HEK293T (cell line): ENCODE results near the gene NLRX1.
"Not testable (repeated sequence)": the region's sequence is repeated elsewhere in the genome, so short reads cannot be mapped to it uniquely, and the experiment has no call there.

Experiments used
- CTCF ChIA-PET: fragments of 350-600 bp; formaldehyde crosslinking; extraction: SDS; loops from one replicate; lab custom pipeline; 2021; ENCODE audit warnings: antibody characterized with exemption, inconsistent platforms; lab: Yijun Ruan, JAX
- POLR2A ChIA-PET: fragments of 350-600 bp; formaldehyde crosslinking; extraction: SDS; loops from one replicate; lab custom pipeline; 2020; ENCODE audit warnings: antibody characterized with exemption, inconsistent platforms; lab: Yijun Ruan, JAX
- DNase-seq: peaks from one replicate; pipeline ENCODE4 v3.0.0; 2012; ENCODE audit warnings: mixed read lengths; ENCODE audit errors: extremely low spot score
- ARNT ChIP-seq: fragments of 450-650 bp; IDR thresholded peaks from 2 replicates; pipeline ENCODE4 v1.6.1; 2017; ENCODE audit warnings: mild to moderate bottlenecking
- BHLHE40 ChIP-seq: fragments of 450-650 bp; IDR thresholded peaks from 2 replicates; pipeline ENCODE4 v1.6.1; 2016; ENCODE audit warnings: mild to moderate bottlenecking, moderate library complexity, borderline replicate concordance
- CTBP1 ChIP-seq: fragments of 450-650 bp; IDR thresholded peaks from 2 replicates; pipeline ENCODE4 v1.6.1; 2016; ENCODE audit warnings: borderline replicate concordance
- ELF4 ChIP-seq: fragments of 450-650 bp; IDR thresholded peaks from 2 replicates; pipeline ENCODE4 v1.6.1; 2017; ENCODE audit warnings: antibody characterized with exemption
- FOXA1 ChIP-seq: fragments of 450-650 bp; IDR thresholded peaks from 2 replicates; pipeline ENCODE4 v1.6.1; 2016; ENCODE audit warnings: mild to moderate bottlenecking
- FOXK2 ChIP-seq: fragments of 450-650 bp; IDR thresholded peaks from 2 replicates; pipeline ENCODE4 v1.6.1; 2016; ENCODE audit warnings: mild to moderate bottlenecking
- FOXM1 ChIP-seq: fragments of 450-650 bp; IDR thresholded peaks from 2 replicates; pipeline ENCODE4 v1.6.1; 2017; ENCODE audit warnings: mild to moderate bottlenecking, borderline replicate concordance
- HDGF ChIP-seq: fragments of 450-650 bp; IDR thresholded peaks from 2 replicates; pipeline ENCODE4 v1.6.1; 2017; ENCODE audit warnings: antibody characterized with exemption, borderline replicate concordance
- L3MBTL2 ChIP-seq: fragments of 450-650 bp; conservative IDR thresholded peaks from 2 replicates; pipeline ENCODE4 v1.6.1; 2016; ENCODE audit warnings: mild to moderate bottlenecking
- LEF1 ChIP-seq: fragments of 450-650 bp; IDR thresholded peaks from 2 replicates; pipeline ENCODE4 v1.6.1; 2017; ENCODE audit warnings: mild to moderate bottlenecking, borderline replicate concordance
- NFRKB ChIP-seq: fragments of 450-650 bp; IDR thresholded peaks from 2 replicates; pipeline ENCODE4 v1.6.1; 2016; ENCODE audit warnings: mild to moderate bottlenecking, moderate library complexity
- SP1 ChIP-seq: fragments of 450-650 bp; IDR thresholded peaks from 2 replicates; pipeline ENCODE4 v1.6.1; 2017
- SUZ12 ChIP-seq: fragments of 450-650 bp; IDR thresholded peaks from 2 replicates; pipeline ENCODE4 v1.6.1; 2016; ENCODE audit warnings: mild to moderate bottlenecking
- TARDBP ChIP-seq: fragments of 450-650 bp; IDR thresholded peaks from 2 replicates; pipeline ENCODE4 v1.6.1; 2016
- ZNF384 ChIP-seq: fragments of 450-650 bp; IDR thresholded peaks from 2 replicates; pipeline ENCODE4 v1.6.1; 2016
- TF ChIP-seq, protein P1 (sequence below): fragments of 450-650 bp; IDR thresholded peaks from 2 replicates; pipeline ENCODE4 v1.6.1; 2016

NLRX1 gene

GRCh38 chr11:119196833-119197483 is 28.4 kb downstream of the NLRX1 start:
- POLR2A ChIA-PET = interaction anchor here (0.9 to 1.1 kb wide), 3 partner anchors 101 to 120 kb away, joined by 3 to 6 read pairs (median 3); partner anchors contain the start of gene MCAM
- CTCF ChIA-PET = interaction anchor here (0.6 to 1.4 kb wide), 7 partner anchors 10 to 1199 kb away, joined by 3 to 7 read pairs (median 4); partner anchors contain the start of genes DPAGT1 and NLRX1
- DNase-seq = peak; percentile 79
- TF ChIP-seq BHLHE40 (no peak), SUZ12 (no peak), CTBP1 (no peak), FOXA1 (no peak), FOXK2 (no peak)
- TF ChIP-seq, protein P1, sequence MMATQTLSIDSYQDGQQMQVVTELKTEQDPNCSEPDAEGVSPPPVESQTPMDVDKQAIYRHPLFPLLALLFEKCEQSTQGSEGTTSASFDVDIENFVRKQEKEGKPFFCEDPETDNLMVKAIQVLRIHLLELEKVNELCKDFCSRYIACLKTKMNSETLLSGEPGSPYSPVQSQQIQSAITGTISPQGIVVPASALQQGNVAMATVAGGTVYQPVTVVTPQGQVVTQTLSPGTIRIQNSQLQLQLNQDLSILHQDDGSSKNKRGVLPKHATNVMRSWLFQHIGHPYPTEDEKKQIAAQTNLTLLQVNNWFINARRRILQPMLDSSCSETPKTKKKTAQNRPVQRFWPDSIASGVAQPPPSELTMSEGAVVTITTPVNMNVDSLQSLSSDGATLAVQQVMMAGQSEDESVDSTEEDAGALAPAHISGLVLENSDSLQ = no peak

GRCh38 chr11:119198925-119199324 is 30.4 kb downstream of the NLRX1 start:
- no peak for DNase-seq
- ChIA-PET POLR2A (no interaction called here), CTCF (no interaction called here)
- TF ChIP-seq ARNT = no peak
- no peak for TF ChIP-seq BHLHE40
- no peak for TF ChIP-seq SUZ12
- TF ChIP-seq L3MBTL2 = no peak
- no peak for TF ChIP-seq FOXM1
- TF ChIP-seq FOXK2 = no peak
- TF ChIP-seq SP1 = no peak
- TF ChIP-seq TARDBP = no peak
- TF ChIP-seq ELF4 = no peak
- TF ChIP-seq ZNF384 = no peak
- TF ChIP-seq HDGF = no peak
- no peak for TF ChIP-seq CTBP1
- TF ChIP-seq NFRKB = no peak
- no peak for TF ChIP-seq LEF1
- TF ChIP-seq FOXA1 = no peak
- TF ChIP-seq, protein P1 = no peak

DNA sequence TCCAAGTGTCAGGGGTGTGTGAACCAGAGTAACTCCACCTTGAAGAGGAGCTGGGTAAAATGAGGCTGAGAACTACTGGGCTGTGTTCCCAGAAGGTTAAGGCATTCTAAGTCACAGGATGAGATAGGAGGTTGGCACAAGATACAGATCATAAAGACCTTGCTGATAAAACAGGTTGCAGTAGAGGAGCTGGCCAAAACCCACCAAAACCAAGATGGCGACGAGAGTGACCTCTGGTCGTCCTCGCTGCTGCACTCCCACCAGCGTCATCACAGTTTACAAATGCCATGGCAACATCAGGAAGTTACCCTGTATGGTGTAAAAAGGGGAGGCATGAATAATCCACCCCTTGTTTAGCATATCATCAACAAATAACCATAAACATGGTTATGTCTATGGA is 32.7 kb downstream of the NLRX1 start:
- POLR2A ChIA-PET = interaction anchor here (1.0 kb wide), 1 partner anchor 95 kb away, joined by 4 read pairs; the partner anchor contains the start of gene C2CD2L
- DNase-seq, CTCF ChIA-PET: not testable (repeated sequence)

DNA sequence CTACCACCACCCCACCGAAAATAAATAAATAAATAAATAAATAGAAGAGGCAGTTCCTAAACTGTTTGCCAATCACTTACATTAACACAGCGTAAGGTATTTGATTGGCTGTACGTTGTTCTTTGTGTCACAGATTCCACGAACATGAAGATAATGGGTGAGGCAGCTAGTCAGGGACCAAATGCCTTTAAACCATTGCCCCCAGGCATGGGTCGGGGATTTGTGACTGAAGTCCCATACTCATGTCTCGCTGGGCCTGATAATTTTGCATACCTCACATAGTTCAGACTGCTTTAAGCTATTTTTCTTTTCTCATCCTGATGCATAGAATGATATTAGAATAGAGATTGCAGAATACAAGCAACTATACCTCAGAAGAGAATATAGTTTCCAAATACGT is 34.0 kb downstream of the NLRX1 start:
- ChIA-PET CTCF (no interaction called here), POLR2A (no interaction called here)
- TF ChIP-seq ZNF384 (no peak), ELF4 (no peak), FOXK2 (no peak), ARNT (no peak), SP1 (no peak), LEF1 (no peak), FOXM1 (no peak), NFRKB (no peak), FOXA1 (no peak), HDGF (no peak), CTBP1 (no peak), L3MBTL2 (no peak), BHLHE40 (no peak), SUZ12 (no peak), TARDBP (no peak)
- TF ChIP-seq, protein P1 = no peak
- no peak for DNase-seq

GRCh38 chr11:119204066-119204465 is 35.5 kb downstream of the NLRX1 start:
- ChIA-PET POLR2A (no interaction called here), CTCF (interaction anchor here (0.7 kb wide), 1 partner anchor 119 kb away, joined by 3 read pairs; the partner anchor contains the start of gene HMBS)
- no peak for TF ChIP-seq FOXA1
- no peak for TF ChIP-seq SP1
- TF ChIP-seq ZNF384 = no peak
- TF ChIP-seq L3MBTL2 = no peak
- no peak for TF ChIP-seq CTBP1
- no peak for TF ChIP-seq FOXM1
- DNase-seq = no peak

GRCh38 chr11:119205080-119205479 is 36.6 kb downstream of the NLRX1 start:
- ChIA-PET CTCF (interaction anchor here (0.6 to 1.3 kb wide), 5 partner anchors 11 to 165 kb away, joined by 3 to 7 read pairs (median 3); no protein-coding TSS in a partner anchor), POLR2A (interaction anchor here (1.0 kb wide), 1 partner anchor 35 kb away, joined by 3 read pairs; no protein-coding TSS in a partner anchor)
- no peak for TF ChIP-seq ELF4
- no peak for TF ChIP-seq ZNF384
- no peak for TF ChIP-seq FOXK2
- no peak for TF ChIP-seq HDGF
- TF ChIP-seq CTBP1 = no peak
- no peak for TF ChIP-seq NFRKB
- TF ChIP-seq ARNT = no peak
- no peak for TF ChIP-seq FOXA1
- no peak for TF ChIP-seq TARDBP
- TF ChIP-seq LEF1 = no peak
- TF ChIP-seq SUZ12 = no peak
- no peak for TF ChIP-seq BHLHE40

More at GRCh38 chr11:119205080-119205479, 36.6 kb downstream of the NLRX1 start:
- no peak for DNase-seq
